ENCODE measurements around the gene ALKBH1. TPM values are rescaled to one million over a fixed set of nuclear protein-coding genes. Genes with fewer than 3 reads are reported as not detected.

ALKBH1 gene
- total and polyA plus RNA-seq, 9 of the 15 experiments (the other 6 are each of a cell fraction or from before 2014, with no cell fraction given) = 5.3 to 19.4 (median 10.7) TPM

- TF ChIP-seq CTCFL (IDR thresholded peaks at IDR 0.05; ENCODE audit: borderline replicate concordance, insufficient read depth, low read depth, low read length, poor library complexity, severe bottlenecking) (peak; percentile 2), ZNF830 (CRISPR knock-in tag; IDR thresholded peaks at IDR 0.05) (no peak), FOXK2 (conservative IDR thresholded peaks at IDR 0.05 in 1 of 2, IDR thresholded peaks at IDR 0.05 in 1 of 2; ENCODE audit: low read depth in 2 of 2) (peak; percentile 17 to 35; a peak in 1 of 4 replicates), MXI1 (IDR thresholded peaks at IDR 0.05; ENCODE audit: low read depth, low read length) (no peak), ZNF384 (IDR thresholded peaks at IDR 0.05; ENCODE audit: low read depth, low read length) (0 out of 2 replicates have a peak, but pooled peaks have one; percentile 42), SAFB (IDR thresholded peaks at IDR 0.05; ENCODE audit: borderline replicate concordance, low read depth, low read length) (no peak), CCAR2 (IDR thresholded peaks at IDR 0.05; ENCODE audit: low read depth, low read length) (no peak), ZBED1 (IDR thresholded peaks at IDR 0.05) (no peak), RCOR1 (IDR thresholded peaks at IDR 0.05; ENCODE audit: borderline replicate concordance in 1 of 2, low read depth in 2 of 2, low read length in 2 of 2) (no peak), RB1 (IDR thresholded peaks at IDR 0.05; ENCODE audit: low read depth) (no peak)
These were observed 484 bp downstream of the ALKBH1 start (continued) for GRCh38 chr14:77707355-77707723.

DNA sequence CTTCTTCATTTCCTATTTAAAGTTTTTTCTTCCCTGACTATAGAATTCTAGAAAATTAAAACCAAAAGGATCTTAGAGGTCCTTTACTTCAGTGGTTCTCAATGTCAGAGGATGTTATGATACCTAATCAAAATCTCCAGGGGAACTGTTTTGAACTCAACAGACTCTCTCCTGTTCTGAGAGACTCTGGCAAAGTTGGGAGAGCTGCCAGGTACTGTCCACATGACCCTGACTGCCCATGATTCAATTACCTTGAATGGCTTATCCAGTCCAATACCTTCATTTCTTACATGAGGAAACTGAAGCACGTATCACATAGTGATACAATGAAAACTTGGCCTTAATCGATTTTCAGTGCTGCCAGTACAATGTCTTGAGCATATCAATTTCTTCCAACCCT, 16.6 kb downstream of the ALKBH1 start:
- Histone ChIP-seq H3K27me3 (ENCODE audit: control insufficient read depth in 2 of 2, insufficient read depth in 2 of 2, low read length in 2 of 2) (no peaks in the 10 kb centered on the region), H3K9me3 (replicated peaks; ENCODE audit: control insufficient read depth, insufficient read depth, low read depth, low read length) (no peaks in the 10 kb centered on the region), H4K20me1 (replicated peaks; ENCODE audit: control insufficient read depth, insufficient read depth, low read length) (no peaks in the 10 kb centered on the region), H3K36me3 (ENCODE audit: control insufficient read depth, insufficient read depth, low read length) (peaks cover 46% of the 10 kb centered on the region; the same call in 2 of the 3 replicates), H3K4me2 (ENCODE audit: insufficient read depth, low read length) (no peak overlapping the region), H2AFZ (ENCODE audit: low read depth, low read length) (no peak overlapping the region), H3K4me3 (no peak overlapping the region), H3K9ac (ENCODE audit: insufficient read depth in 1 of 2, low read depth in 2 of 2, low read length in 2 of 2) (no peak overlapping the region), H3K9me1 (ENCODE audit: control insufficient read depth, insufficient read depth, low read length) (no peaks in the 10 kb centered on the region), H3K27ac (ENCODE audit: extremely low read depth, low read depth, low read length) (no peak overlapping the region), H3K79me2 (ENCODE audit: control insufficient read depth, insufficient read depth, low read length) (no peaks in the 10 kb centered on the region), H3K4me1 (replicated peaks in 1 of 2; ENCODE audit: control insufficient read depth in 2 of 2, insufficient read depth in 2 of 2, low read length in 2 of 2) (no peaks in the 10 kb centered on the region; a peak in 1 of 5 replicates)
- 100% methylated on average over 1 of the region's 2 CpGs for WGBS (ENCODE audit: insufficient coverage, low coverage, missing lambda C conversion rate)
- POLR2A ChIA-PET = no interaction called here
- CTCF ChIA-PET (ENCODE audit: low intra/inter-chr PET ratio) = no interaction called here
- intact Hi-C loops (cut with micrococcal nuclease) = no loop called here
- ATAC-seq = no peak
- no peak for DNase-seq (ENCODE audit: extremely low read depth in 1 of 4, low spot score in 3 of 4)
- FAIRE-seq = no peak
- in situ Hi-C loops (cut with MboI) = no loop called here
- no TSS peak for BruUV-seq (replicated peaks)
- no peak for TF ChIP-seq TRIM24 (IDR thresholded peaks at IDR 0.05)
- TF ChIP-seq TAF1 (IDR thresholded peaks at IDR 0.05; ENCODE audit: control insufficient read depth, extremely low read depth, insufficient read depth, low read length, severe bottlenecking) = no peak
- no peak for TF ChIP-seq ZNF717 (CRISPR knock-in tag; IDR thresholded peaks at IDR 0.05)
- TF ChIP-seq, protein P1, sequence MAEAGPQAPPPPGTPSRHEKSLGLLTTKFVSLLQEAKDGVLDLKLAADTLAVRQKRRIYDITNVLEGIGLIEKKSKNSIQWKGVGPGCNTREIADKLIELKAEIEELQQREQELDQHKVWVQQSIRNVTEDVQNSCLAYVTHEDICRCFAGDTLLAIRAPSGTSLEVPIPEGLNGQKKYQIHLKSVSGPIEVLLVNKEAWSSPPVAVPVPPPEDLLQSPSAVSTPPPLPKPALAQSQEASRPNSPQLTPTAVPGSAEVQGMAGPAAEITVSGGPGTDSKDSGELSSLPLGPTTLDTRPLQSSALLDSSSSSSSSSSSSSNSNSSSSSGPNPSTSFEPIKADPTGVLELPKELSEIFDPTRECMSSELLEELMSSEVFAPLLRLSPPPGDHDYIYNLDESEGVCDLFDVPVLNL (CRISPR knock-in tag; IDR thresholded peaks at IDR 0.05; ENCODE audit: low read depth) = no peak
- no peak for TF ChIP-seq CBX5 (IDR thresholded peaks at IDR 0.05; ENCODE audit: borderline replicate concordance, low read depth)

Data from K562 (cell line).